ENCODE results near the gene FIGN. TPM values are rescaled to one million over a fixed set of nuclear protein-coding genes. Genes with fewer than 3 reads are reported as not detected.

Gene FIGN
- total and polyA plus RNA-seq, 2 of the 8 experiments (the other 6 are each of a cell fraction or from before 2014, with no cell fraction given): 5.0 to 22.8 TPM

DNA sequence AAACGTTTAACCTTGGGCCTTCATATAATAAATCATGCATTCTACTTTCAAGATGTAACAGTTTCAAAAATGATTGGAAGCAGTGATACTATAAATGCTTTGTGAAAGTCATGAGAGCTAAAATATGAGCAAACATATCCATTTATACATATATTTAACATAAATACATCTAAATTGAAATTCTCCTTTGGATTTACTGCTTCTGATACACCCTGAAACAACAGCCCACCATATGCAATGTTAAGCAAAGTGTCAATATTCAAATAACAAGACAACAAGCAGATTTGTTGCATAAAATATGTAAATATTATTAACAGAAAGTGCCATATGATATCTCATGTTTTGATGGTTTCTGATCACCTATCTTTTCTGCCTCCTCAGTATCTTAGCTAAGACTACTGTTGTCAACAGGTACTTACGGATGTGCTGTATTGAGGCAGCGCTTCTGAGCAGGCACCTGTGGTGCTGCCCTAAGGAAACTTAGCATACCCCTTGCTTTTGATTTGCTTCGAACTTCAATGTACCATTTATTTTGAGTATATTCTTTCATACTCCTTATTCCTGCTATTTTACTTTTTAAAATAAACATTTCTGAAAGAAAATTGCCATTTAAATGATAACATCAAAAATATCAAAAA, 6.1 kb downstream of the FIGN start (continued):
- no peak for TF ChIP-seq SIN3A (conservative IDR thresholded peaks at IDR 0.05 in 1 of 2, IDR thresholded peaks at IDR 0.05 in 1 of 2; ENCODE audit: low read depth in 1 of 2, low read length in 2 of 2)

All from H1 (cell line).